ENCODE data around the gene CLIC1.

- no peak for TF ChIP-seq CTCF (IDR thresholded peaks at IDR 0.05)
- no peak for TF ChIP-seq EZH2 (IDR thresholded peaks at IDR 0.05; ENCODE audit: borderline replicate concordance, insufficient read depth, low read depth, low read length, poor library complexity, severe bottlenecking)
Observed at GRCh38 chr6:31728767-31729514, 7.4 kb downstream of the CLIC1 start, which contains the start of gene DDAH2.
